Stimulated activated CD8-positive, alpha-beta memory T cell treated with anti-CD3 and anti-CD28 coated beads, Interleukin-7, amount 100 ng/mL, for 4 hours (primary cell): Measurements from ENCODE around the gene KCTD21.
A peak's percentile ranks its signal among the peaks of the same experiment; 100 is the strongest.

ENCODE experiments used
- DNase-seq, 2 donors: peaks; one replicate each; pipeline ENCODE4 v3.0.0-alpha.2; 2020; ENCODE audit warnings: low read depth in 2 of 2

KCTD21 gene

GRCh38 chr11:78201096-78201818 is 12.8 kb upstream of the KCTD21 start:
- no peak for DNase-seq

DNA sequence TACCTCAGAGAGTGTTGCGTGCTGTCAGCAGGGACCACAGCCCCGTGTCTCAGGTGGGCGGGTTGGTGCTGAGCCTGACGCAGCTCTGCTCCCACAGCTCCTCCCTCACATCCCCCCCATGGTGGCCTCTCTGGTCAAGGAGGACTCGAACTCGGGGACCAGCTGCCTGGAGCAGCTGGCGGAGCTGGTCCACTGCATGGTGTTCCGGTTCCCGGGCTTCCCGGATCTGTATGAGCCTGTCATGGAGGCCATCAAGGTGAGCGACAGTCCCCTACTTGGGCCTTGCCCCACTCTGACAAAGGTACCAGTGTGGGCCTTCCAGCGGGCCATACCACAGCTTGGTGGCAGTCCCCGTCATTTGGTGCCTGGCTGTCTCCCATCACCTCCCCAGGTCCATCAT is 12.1 kb upstream of the KCTD21 start:
- no peak for DNase-seq

- DNase-seq: no peak
Observed at GRCh38 chr11:78200061-78200460, 11.6 kb upstream of the KCTD21 start.

DNA sequence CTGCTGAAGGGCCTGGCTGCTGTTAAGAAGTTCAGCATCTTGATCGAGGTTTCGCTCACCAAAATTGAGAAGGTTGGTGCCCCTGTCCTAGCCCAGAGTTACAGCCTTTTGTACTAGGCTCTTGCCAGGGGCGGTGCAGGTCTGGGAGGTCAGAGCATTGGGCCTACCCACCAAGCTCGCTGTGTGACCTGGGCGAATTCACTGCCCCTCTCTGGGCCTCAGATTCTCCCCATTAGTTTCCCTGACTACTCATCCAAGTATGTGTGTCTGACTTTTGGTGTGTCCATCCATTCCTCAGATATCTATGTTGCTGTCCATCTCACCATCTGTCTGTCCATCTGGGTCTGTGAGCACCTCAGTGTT is 11.2 kb upstream of the KCTD21 start:
- no peak for DNase-seq

DNA sequence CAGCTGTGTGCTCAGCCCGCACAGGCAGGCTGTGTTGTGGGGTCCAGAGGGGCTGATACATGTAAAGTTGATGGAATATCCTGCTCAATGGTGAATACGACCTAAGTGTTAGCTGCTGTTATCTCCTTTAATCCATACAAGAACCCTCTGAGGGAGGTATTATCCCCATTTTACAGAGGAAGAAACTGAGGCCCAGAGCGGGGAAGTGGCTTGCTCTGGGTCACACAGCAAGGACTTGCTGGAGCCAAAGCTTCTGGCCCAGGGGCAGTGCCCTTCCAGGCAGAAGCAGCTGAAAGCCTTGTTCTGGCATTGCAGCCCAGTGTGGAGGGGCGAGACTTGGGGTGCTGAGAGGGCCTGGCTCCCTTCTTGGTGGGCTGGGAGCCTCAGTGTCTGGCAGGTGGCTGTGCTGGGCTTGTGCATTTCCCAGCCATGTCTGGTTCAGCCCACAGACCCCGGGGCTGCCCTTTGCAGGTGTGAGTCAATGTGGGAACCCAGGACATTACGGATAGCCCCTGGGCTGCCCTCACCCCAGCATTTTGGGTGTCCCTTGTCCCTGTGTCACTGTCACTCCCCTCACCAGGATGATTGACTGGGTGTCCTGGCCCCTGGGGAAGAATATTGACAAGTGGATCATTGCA is 10.7 kb upstream of the KCTD21 start:
- no peak for DNase-seq

- DNase-seq: no peak
Observed at GRCh38 chr11:78197816-78198215, 9.4 kb upstream of the KCTD21 start.

- no peak for DNase-seq
Observed at GRCh38 chr11:78196661-78197091, 8.2 kb upstream of the KCTD21 start.

DNA sequence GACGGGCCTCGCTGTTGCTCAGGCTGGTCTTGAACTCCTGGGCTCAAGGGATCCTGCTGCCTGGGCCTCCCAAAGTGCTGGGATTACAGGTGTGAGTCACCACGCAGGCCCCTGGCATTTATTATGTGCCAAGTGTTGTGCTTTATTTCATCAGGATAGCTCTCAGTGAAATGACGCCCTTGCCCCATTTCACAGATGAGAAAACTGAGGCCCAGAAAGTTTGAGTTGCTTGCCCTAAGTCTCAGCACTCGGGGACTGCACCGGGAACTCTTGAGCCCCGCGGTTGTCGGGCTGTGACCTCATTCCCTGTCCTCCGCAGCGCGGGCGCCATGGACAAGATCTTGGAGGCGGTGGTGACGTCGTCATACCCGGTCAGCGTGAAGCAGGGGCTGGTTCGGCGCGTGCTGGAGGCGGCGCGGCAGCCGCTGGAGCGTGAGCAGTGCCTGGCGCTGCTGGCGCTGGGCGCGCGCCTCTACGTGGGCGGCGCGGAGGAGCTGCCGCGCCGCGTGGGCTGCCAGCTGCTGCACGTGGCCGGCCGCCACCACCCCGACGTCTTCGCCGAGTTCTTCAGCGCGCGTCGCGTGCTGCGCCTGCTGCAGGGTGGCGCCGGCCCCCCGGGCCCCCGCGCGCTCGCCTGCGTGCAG is 7.6 kb upstream of the KCTD21 start:
- no peak for DNase-seq

DNA sequence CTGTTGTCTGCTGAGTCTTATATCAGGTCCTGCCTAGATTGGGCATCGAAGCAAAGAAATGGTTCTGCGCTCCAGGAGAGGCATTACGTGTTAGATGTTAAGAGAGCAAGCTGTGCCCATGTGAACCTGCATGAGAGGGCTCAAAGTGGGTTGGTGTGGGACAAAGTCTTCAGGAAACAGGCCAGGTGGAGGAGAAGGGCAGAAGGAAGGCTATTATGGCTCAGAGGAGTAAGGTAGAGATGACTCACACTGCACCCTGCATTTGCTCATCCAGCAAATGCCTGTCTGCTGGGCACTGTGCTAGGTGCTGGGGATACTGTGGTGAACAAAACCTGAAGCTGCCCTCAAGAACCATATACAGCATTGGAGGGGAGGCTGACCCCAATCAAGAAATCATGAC is 6.1 kb upstream of the KCTD21 start:
- no peak for DNase-seq

GRCh38 chr11:78193806-78194205 is 5.4 kb upstream of the KCTD21 start:
- no peak for DNase-seq

- DNase-seq: no peak
Observed at GRCh38 chr11:78192911-78193351, 4.5 kb upstream of the KCTD21 start.

- no peak for DNase-seq
Observed at GRCh38 chr11:78192223-78192719, 3.8 kb upstream of the KCTD21 start.

- DNase-seq: no peak
Observed at GRCh38 chr11:78190871-78191538, 2.6 kb upstream of the KCTD21 start.

DNA sequence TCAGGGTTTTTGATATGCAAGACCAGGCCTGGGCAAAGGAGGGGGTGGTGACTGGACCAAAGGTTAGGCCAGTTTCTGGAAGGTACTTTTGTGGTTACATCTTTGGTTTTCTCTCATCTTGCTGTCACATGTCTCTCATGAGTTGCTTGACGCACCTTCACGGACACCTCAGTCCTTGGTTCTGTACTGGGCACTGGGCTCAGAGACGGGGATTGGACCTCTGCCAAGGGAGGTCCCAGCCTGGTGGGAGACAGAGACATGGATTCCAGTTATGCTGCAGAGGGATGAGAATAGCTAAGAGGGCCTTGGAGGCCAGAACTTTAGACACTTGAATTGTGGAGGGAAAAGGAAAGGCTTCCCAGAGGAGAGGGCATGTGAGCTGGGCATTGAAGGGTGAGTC is 1.9 kb upstream of the KCTD21 start:
- no peak for DNase-seq

- DNase-seq: no peak
Observed at GRCh38 chr11:78189851-78190250, 1.4 kb upstream of the KCTD21 start.

- no peak for DNase-seq
Observed at GRCh38 chr11:78189174-78189724, 823 bp upstream of the KCTD21 start.

DNA sequence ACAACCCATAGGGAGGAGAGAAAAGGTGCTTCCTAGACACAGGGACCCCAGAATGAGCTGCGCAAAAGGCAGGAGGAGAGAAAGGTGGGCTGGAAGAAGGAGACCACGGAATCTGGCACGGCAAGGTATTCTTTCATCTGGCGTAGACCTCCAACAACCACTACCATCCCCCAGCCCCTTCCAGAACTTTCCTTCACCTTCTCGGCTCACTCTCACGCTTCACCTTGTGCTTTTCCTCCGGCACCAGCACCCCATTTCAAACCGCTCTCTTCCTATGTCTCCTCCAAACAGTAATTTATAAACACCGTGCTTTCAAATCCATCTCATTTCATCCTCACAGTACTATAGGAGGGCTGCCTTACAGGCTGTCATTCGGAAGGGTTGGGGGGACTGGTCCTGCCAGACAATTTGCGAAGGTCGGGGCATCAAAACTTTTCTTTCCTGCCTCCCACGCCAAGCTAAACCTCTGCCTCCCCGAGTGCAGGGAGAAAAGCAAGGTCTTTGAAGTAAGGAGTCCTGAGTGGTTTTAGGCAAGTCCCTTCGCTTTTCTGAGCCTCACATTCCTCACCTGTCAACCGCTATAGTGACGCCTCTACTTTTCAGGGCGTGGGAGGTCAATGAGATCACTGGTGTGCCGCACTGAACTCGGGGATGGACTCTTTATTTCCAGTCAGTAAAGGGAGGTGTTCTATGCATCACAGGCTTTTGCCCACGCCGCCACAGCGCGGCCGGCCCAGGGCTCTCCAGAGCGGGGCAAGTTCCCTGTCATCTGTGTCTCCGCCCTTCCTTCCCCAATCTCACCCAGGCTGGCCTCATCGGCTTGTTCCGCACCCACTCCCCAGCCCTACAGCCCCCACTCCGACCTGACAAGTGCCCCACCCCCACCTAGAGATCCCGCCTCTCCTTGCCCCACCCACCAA is 800 bp downstream of the KCTD21 start:
- peak; percentile 79 to 83 for DNase-seq

GRCh38 chr11:78181185-78181584 is 7.2 kb downstream of the KCTD21 start:
- no peak for DNase-seq

DNA sequence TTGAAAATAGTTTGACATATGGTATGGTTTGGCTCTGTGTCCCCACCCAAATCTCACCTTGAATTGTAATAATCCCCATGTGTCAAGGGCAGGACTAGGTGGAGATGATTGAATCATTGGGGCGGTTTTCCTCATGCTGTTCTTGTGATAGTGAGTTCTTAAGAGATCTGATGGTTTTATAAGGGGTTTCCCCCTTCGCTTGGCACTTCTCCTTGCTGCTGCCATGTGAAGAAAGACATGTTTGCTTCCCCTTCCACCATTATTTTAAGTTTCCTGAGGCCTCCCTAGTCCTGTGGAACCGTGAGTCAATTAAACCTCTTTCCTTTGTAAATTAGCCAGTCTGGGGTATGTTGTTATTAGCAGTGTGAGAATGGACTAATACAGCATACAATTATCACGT is 7.7 kb downstream of the KCTD21 start:
- no peak for DNase-seq

DNA sequence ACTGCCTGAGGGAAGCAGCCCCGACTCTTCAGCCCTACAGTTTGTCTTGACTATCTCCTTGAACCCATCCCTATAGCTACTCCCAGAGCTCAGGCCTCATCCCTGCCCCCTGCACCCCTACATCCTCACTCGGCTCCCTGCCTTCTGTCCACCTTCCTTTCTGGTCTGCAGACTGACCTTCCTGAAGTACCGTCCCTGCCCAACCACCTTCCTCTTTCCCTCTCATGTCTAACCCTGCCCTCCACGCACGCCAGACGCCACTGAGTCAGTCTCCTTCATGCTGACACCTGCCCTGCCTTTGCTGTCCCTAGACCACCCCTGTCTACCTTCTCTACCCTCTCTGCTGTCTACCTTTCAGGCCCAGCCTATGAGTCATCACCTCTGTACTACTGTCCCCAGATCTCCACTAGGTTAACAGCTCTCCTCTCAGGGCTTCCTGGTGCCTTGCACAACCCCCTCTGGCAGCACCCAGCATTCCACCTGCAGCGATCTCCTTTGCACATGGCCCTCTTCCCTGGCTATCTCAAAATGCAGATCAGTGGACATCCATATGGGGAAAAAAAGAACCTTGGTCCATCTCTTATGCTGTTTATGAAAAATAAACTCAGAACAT is 8.9 kb downstream of the KCTD21 start:
- DNase-seq: no peak

- DNase-seq: no peak
Observed at GRCh38 chr11:78177216-78177615, 11.2 kb downstream of the KCTD21 start.
